H1 (cell line): ENCODE results near the gene TRABD2B. TPM values are rescaled to one million over a fixed set of nuclear protein-coding genes. Genes with fewer than 3 reads are reported as not detected.

Experiments used
- RNF2 ChIP-seq: fragments of 200-900, 300-1000 bp; sonication (generic); IDR thresholded peaks from 2 replicates; pipeline ENCODE4 v1.7.1; 2016; ENCODE audit warnings: borderline replicate concordance, low read depth, mild to moderate bottlenecking, antibody characterized with exemption, low read length; ENCODE audit not compliant: poor library complexity, severe bottlenecking; ENCODE audit errors: missing control alignments
- polyA plus RNA-seq, 7 experiments: library from polyadenylated mRNA; depleted of rRNA in 3 of 7; stranded (reverse) in 5 of 7; unstranded in 2 of 7; fragments of >200 nt in 5 of 7; fragments of 200-250 nt in 2 of 7; gene quantifications; 1 replicate in 5 of 7; 2 replicates in 1 of 7; 4 replicates in 1 of 7; pipeline versions ENCODE4 v1.2.1 to v1.2.3, GENCODE V29; 2011 to 2013; ENCODE audit warnings: missing spikeins in 2 of 7, mixed read lengths in 2 of 7
- total RNA-seq: library from RNA; stranded (reverse); fragmentation: NEBNext Ultra II Directional; extraction: Animal tissue kit (Norgen Biotek cat#: 25700); gene quantifications from 2 replicates; pipeline ENCODE4 v1.2.1, GENCODE V29; 2021

The TRABD2B gene
- total and polyA plus RNA-seq, 2 of the 8 experiments (the other 6 are each of a cell fraction or from before 2014, with no cell fraction given), result 0.95 to 3.4 TPM

GRCh38 chr1:47969478-47969877 is 27.7 kb downstream of the TRABD2B start (continued):
- TF ChIP-seq RNF2, result no peak
